ENCODE measurements around the gene FADD. TPM values are rescaled to one million over a fixed set of nuclear protein-coding genes. Genes with fewer than 3 reads are reported as not detected.
A peak's percentile ranks its signal among the peaks of the same experiment; 100 is the strongest.

Gene FADD
- total RNA-seq, 1 donor from 2014 or later, result 18.9 TPM

- no peak overlapping the region for H3K4me3 Mint-ChIP-seq
- peaks cover 20% of the 10 kb centered on the region for H3K27me3 Mint-ChIP-seq (ENCODE audit: insufficient read depth, low read depth)
- no peaks in the 10 kb centered on the region for H3K36me3 Mint-ChIP-seq
Measured at GRCh38 chr11:70161043-70161625, 42.0 kb upstream of the FADD start.

GRCh38 chr11:70164705-70165104 is 38.4 kb upstream of the FADD start:
- Histone ChIP-seq H3K9ac (no peak overlapping the region), H3K9me3 (ENCODE audit: low read depth) (no peaks in the 10 kb centered on the region), H2AFZ (replicated peaks) (no peak overlapping the region), H3K27me3 (no peaks in the 10 kb centered on the region), H3K4me3 (no peak overlapping the region), H3K79me2 (ENCODE audit: low read depth) (no peaks in the 10 kb centered on the region), H3K4me1 (peaks cover 6% of the 10 kb centered on the region), H3F3A (ENCODE audit: low read depth) (no peaks in the 10 kb centered on the region), H3K27ac (no peak overlapping the region), H4K20me1 (ENCODE audit: low read depth) (no peaks in the 10 kb centered on the region), H3K36me3 (no peaks in the 10 kb centered on the region), H3K4me2 (no peak overlapping the region)
- H3K9me3 Mint-ChIP-seq, result no peaks in the 10 kb centered on the region
- peaks cover 26% of the 10 kb centered on the region for H3K4me1 Mint-ChIP-seq
- no peak overlapping the region for H3K27ac Mint-ChIP-seq
- TF ChIP-seq EZH2 (IDR thresholded peaks at IDR 0.05), result no peak
- TF ChIP-seq CTCF (IDR thresholded peaks at IDR 0.05), result no peak
- no peak for TF ChIP-seq EZH2phosphoT487 (IDR thresholded peaks at IDR 0.05)
- peaks cover 23% of the 10 kb centered on the region for H3K27me3 Mint-ChIP-seq (ENCODE audit: insufficient read depth, low read depth)
- no peaks in the 10 kb centered on the region for H3K36me3 Mint-ChIP-seq
- no peak overlapping the region for H3K4me3 Mint-ChIP-seq
- DNase-seq (ENCODE audit: low spot score), result no peak

More at GRCh38 chr11:70161043-70161625, 42.0 kb upstream of the FADD start:
- Histone ChIP-seq H3K9ac (no peak overlapping the region), H4K20me1 (ENCODE audit: low read depth) (no peaks in the 10 kb centered on the region), H3K79me2 (ENCODE audit: low read depth) (no peaks in the 10 kb centered on the region), H3K27me3 (no peaks in the 10 kb centered on the region), H3F3A (ENCODE audit: low read depth) (no peaks in the 10 kb centered on the region), H3K4me2 (no peak overlapping the region), H3K4me3 (no peak overlapping the region), H3K27ac (no peak overlapping the region), H3K9me3 (ENCODE audit: low read depth) (no peaks in the 10 kb centered on the region), H2AFZ (replicated peaks) (no peak overlapping the region), H3K36me3 (no peaks in the 10 kb centered on the region), H3K4me1 (peaks cover 6% of the 10 kb centered on the region)
- no peak for DNase-seq (ENCODE audit: low spot score)
- Mint-ChIP-seq H3K9me3 (no peaks in the 10 kb centered on the region), H3K27ac (no peak overlapping the region), H3K4me1 (peaks cover 19% of the 10 kb centered on the region)
- TF ChIP-seq CTCF (IDR thresholded peaks at IDR 0.05) (no peak), EZH2phosphoT487 (IDR thresholded peaks at IDR 0.05) (no peak), EZH2 (IDR thresholded peaks at IDR 0.05) (no peak)

DNA sequence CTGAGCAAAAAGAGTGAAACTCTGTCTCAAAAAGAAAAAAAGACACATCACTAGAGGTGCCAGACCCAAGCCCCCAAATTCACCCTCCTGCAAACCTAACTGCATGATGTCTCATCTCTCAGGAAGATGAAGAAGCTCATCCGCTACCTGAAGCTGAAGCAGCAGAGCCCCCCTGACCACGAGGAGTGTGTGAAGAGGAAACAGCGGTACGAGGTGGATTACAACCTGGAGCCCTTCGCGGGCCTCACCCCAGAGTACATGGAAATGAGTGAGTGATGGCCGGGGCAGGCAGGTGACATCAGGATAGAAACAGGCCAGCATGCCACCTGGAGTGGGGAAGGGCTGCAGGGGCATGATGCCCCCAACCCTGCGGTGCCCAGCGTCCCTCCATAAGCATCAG is 36.0 kb upstream of the FADD start:
- Histone ChIP-seq H3K27me3 (no peaks in the 10 kb centered on the region), H3K4me3 (no peak overlapping the region), H3F3A (ENCODE audit: low read depth) (no peaks in the 10 kb centered on the region), H4K20me1 (ENCODE audit: low read depth) (no peaks in the 10 kb centered on the region), H3K79me2 (ENCODE audit: low read depth) (no peaks in the 10 kb centered on the region), H3K9me3 (ENCODE audit: low read depth) (no peaks in the 10 kb centered on the region), H3K27ac (no peak overlapping the region), H2AFZ (replicated peaks) (no peak overlapping the region), H3K4me2 (no peak overlapping the region), H3K4me1 (peaks cover 6% of the 10 kb centered on the region), H3K9ac (no peak overlapping the region), H3K36me3 (no peaks in the 10 kb centered on the region)
- H3K27ac Mint-ChIP-seq, result peak overlapping the region; percentile 66
- H3K4me1 Mint-ChIP-seq, result peaks cover 27% of the 10 kb centered on the region
- DNase-seq (ENCODE audit: low spot score), result no peak
- H3K9me3 Mint-ChIP-seq, result no peaks in the 10 kb centered on the region
- TF ChIP-seq EZH2phosphoT487 (IDR thresholded peaks at IDR 0.05) (no peak), EZH2 (IDR thresholded peaks at IDR 0.05) (no peak), CTCF (IDR thresholded peaks at IDR 0.05) (no peak)
- H3K27me3 Mint-ChIP-seq (ENCODE audit: insufficient read depth, low read depth), result peaks cover 31% of the 10 kb centered on the region
- no peaks in the 10 kb centered on the region for H3K36me3 Mint-ChIP-seq
- H3K4me3 Mint-ChIP-seq, result no peak overlapping the region
